Smooth muscle cell of the coronary artery (primary cell): ENCODE results near the gene ZWINT. TPM values are rescaled to one million over a fixed set of nuclear protein-coding genes. Genes with fewer than 3 reads are reported as not detected.

Source experiments
- total RNA-seq: library from RNA; depleted of rRNA; stranded (reverse); fragments of >200 nt; gene quantifications from 2 replicates; pipeline ENCODE4 v1.2.3, GENCODE V29; 2014; ENCODE audit warnings: low replicate concordance

Gene ZWINT
- 2.3 and 16.1 TPM in 2 replicates for total RNA-seq

GRCh38 chr10:56360967-56361612 is at the start of gene ZWINT:
TSS of gene ZWINT (minus strand) at chr10:56361259. CDS start at chr10:56361236, 23 bp downstream.

